ENCODE measurements around the gene RRAS2.

The RRAS2 gene

GRCh38 chr11:14230407-14230806 lies 128.6 kb downstream of the RRAS2 start:
- DNase-seq (ENCODE audit: extremely low read depth in 1 of 2, low read depth in 1 of 2), result no peak

GRCh38 chr11:14229472-14229871 lies 129.5 kb downstream of the RRAS2 start:
- no peak for DNase-seq (ENCODE audit: extremely low read depth in 1 of 2, low read depth in 1 of 2)

GRCh38 chr11:14228356-14228755 lies 130.6 kb downstream of the RRAS2 start:
- no peak for DNase-seq (ENCODE audit: extremely low read depth in 1 of 2, low read depth in 1 of 2)
